ENCODE data around the gene KRTAP10-5. TPM values are rescaled to one million over a fixed set of nuclear protein-coding genes. Genes with fewer than 3 reads are reported as not detected.

Gene KRTAP10-5
- total RNA-seq, 2 donors from 2014 or later, result not detected

DNA sequence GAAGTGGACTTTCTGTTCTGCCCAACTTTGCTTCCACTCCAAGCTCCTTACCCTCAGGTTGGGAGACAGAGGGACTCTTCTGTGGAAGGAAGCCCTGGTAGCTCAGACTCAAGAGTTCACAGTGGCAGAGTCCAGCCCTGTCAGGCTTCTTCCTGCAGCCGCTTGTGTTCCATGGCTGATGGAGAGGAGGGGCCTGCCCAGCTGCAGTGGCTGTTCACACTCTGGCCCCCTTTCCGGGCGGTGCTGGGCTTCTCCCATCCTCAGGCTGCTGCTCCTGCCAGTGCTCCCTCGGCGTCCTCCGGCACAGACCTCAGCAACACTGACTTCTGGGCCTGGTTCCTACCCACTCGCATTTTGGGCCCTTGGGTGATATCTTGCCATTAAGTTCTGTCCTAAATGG is 44.4 kb downstream of the KRTAP10-5 start:
- Histone ChIP-seq H3K4me1 (no peaks in the 10 kb centered on the region), H3K36me3 (no peaks in the 10 kb centered on the region), H3K9me3 (no peaks in the 10 kb centered on the region), H3K27ac (no peak overlapping the region), H3K4me3 (no peak overlapping the region), H3K9ac (ENCODE audit: low read depth in 2 of 2, low read length in 2 of 2) (no peak overlapping the region), H3K27me3 (no peaks in the 10 kb centered on the region)
- TF ChIP-seq, protein P1, sequence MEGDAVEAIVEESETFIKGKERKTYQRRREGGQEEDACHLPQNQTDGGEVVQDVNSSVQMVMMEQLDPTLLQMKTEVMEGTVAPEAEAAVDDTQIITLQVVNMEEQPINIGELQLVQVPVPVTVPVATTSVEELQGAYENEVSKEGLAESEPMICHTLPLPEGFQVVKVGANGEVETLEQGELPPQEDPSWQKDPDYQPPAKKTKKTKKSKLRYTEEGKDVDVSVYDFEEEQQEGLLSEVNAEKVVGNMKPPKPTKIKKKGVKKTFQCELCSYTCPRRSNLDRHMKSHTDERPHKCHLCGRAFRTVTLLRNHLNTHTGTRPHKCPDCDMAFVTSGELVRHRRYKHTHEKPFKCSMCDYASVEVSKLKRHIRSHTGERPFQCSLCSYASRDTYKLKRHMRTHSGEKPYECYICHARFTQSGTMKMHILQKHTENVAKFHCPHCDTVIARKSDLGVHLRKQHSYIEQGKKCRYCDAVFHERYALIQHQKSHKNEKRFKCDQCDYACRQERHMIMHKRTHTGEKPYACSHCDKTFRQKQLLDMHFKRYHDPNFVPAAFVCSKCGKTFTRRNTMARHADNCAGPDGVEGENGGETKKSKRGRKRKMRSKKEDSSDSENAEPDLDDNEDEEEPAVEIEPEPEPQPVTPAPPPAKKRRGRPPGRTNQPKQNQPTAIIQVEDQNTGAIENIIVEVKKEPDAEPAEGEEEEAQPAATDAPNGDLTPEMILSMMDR (IDR thresholded peaks at IDR 0.05), result no peak
- intact Hi-C loops (cut with DNase I), result no loop called here
- no peak for DNase-seq

DNA sequence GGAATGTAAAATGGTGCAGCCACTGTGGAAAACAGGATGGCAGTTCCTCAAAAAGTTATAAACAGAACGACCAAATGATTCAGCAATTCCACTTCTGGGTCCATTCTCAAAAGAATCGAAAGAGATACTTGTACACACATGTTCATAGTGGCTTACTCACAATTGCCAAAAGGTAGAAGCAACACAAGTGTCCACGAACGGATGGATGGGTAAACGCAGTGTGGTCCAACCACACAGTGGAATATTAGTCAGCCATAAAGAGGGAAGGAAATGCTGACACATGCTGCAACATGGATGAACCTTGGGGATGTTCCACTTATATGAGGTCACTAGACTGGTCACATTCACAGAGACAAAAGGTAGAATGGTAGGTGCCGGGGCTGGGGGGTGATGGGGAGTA is 45.7 kb downstream of the KRTAP10-5 start:
- no peaks in the 10 kb centered on the region for H3K27me3 ChIP-seq
- H3K4me1 ChIP-seq, result no peaks in the 10 kb centered on the region
- DNase-seq, result no peak
- H3K27ac ChIP-seq, result no peak overlapping the region
- intact Hi-C loops (cut with DNase I), result no loop called here
- no peak overlapping the region for H3K9ac ChIP-seq (ENCODE audit: low read depth in 2 of 2, low read length in 2 of 2)
- H3K9me3 ChIP-seq, result no peaks in the 10 kb centered on the region
- TF ChIP-seq, protein P1 (IDR thresholded peaks at IDR 0.05), result no peak
- H3K36me3 ChIP-seq, result no peaks in the 10 kb centered on the region
- no peak overlapping the region for H3K4me3 ChIP-seq

DNA sequence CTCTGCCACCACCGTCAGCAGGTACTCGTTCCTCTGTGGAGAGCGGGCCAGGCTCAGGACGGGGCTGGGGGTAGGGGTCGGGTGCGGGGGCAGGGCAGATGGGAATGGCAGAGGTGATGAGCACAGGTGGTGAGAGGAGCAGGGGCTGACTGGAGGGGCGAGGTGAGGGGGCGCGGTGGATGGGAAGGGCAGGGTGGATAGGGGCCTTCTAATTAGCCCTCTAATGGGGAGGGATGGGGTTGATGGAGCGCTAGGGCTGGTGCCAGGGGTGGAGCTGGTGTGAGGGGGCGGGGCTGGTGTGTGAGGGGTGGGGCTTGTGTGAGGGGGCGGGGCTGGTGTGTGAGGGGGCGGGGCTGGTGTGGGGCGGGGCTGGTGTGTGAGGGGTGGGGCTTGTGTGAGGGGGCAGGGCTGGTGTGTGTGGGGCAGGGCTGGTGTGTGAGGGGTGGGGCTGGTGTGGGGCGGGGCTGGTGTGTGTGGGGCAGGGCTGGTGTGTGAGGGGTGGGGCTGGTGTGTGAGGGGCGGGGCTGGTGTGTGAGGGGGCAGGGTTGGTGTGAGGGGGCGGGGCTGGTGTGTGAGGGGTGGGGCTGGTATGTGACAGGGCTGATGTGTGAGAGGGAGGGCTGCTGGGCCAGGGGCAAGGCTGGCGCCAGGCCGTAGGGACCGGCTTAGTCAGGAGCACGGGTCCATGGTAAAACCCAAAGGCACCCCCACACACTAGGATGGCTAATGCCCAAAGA is 46.3 kb downstream of the KRTAP10-5 start:
- TF ChIP-seq, protein P1 (IDR thresholded peaks at IDR 0.05), result no peak
- Histone ChIP-seq H3K9me3 (no peaks in the 10 kb centered on the region), H3K36me3 (no peaks in the 10 kb centered on the region), H3K4me1 (no peaks in the 10 kb centered on the region), H3K27ac (no peak overlapping the region), H3K27me3 (no peaks in the 10 kb centered on the region), H3K9ac (ENCODE audit: low read depth in 2 of 2, low read length in 2 of 2) (no peak overlapping the region), H3K4me3 (no peak overlapping the region)
- intact Hi-C loops (cut with DNase I), result no loop called here
- DNase-seq, result no peak

DNA sequence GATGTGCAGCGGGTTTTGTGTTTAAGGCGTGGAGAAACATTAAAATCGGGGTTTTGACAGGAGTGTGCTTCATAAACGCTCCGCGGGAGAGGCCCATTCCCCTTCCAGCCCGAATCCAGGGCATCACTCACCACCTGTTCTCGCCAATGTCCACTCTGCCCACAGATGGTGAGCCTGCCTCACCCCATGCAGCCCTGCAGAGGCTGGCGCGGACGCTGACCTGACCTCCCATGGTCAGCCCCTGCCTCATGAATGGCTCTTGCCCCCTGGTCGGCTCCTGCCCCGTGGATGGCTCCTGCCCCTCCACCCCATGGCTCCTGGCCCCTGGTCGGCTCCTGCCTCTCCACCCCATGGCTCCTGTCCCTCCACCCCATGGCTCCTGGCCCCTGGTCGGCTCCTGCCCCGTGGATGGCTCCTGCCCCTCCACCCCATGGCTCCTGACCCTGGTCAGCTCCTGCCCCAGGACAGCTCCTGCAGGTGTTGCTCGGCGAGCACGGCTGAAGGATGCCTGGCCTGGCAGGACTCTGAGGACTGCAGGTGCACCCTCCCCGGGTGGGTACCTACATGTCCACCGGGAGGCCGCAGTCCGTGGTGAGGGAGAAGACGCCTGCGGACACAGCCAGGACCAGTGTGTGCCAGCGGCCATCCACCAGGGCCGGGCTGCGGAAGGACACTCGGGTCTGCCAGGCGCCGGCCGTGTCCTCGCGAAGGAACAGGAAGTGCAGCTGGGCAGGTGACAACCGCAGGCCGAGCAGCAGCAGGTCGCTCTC is 47.1 kb downstream of the KRTAP10-5 start:
- H3K27ac ChIP-seq, result no peak overlapping the region
- H3K4me1 ChIP-seq, result no peaks in the 10 kb centered on the region
- no peak overlapping the region for H3K9ac ChIP-seq (ENCODE audit: low read depth in 2 of 2, low read length in 2 of 2)
- no peaks in the 10 kb centered on the region for H3K36me3 ChIP-seq
- H3K9me3 ChIP-seq, result no peaks in the 10 kb centered on the region
- no peaks in the 10 kb centered on the region for H3K27me3 ChIP-seq
- TF ChIP-seq, protein P1 (IDR thresholded peaks at IDR 0.05), result no peak
- DNase-seq, result no peak
- no peak overlapping the region for H3K4me3 ChIP-seq
- intact Hi-C loops (cut with DNase I), result no loop called here

DNA sequence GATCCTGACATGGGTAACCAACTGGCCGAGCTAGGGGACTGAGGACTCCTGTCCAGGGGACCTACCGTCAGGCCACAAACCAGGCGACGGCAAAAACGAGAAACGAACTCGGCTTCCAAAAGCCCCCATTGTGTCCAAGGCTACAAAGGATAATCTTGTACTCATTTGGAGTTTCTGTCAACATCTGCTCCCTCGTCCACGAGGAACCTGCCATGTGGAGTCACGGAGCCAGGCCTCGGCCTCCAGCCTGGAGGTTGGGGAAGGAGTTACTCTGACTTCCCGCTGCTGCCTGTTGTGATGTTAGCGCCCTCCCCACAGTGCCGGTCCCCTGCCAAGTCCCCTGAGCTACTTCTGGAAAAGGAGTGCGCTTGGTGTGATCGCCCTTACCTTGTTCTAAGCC is 47.7 kb downstream of the KRTAP10-5 start:
- Histone ChIP-seq H3K27ac (no peak overlapping the region), H3K9ac (ENCODE audit: low read depth in 2 of 2, low read length in 2 of 2) (no peak overlapping the region), H3K4me1 (no peaks in the 10 kb centered on the region), H3K4me3 (no peak overlapping the region), H3K9me3 (no peaks in the 10 kb centered on the region), H3K27me3 (no peaks in the 10 kb centered on the region), H3K36me3 (no peaks in the 10 kb centered on the region)
- TF ChIP-seq, protein P1 (IDR thresholded peaks at IDR 0.05), result no peak
- DNase-seq, result no peak
- intact Hi-C loops (cut with DNase I), result no loop called here

All from colonic mucosa (tissue), 4 donors.